Raji (cell line): ENCODE measurements around the gene FADS1.

Experiments
- POLR2A ChIP-seq: IDR thresholded peaks from 2 replicates; pipeline ENCODE4 v1.6.1; 2011; ENCODE audit warnings: low read depth, low read length, control low read depth; ENCODE audit not compliant: insufficient read depth

FADS1 gene

DNA sequence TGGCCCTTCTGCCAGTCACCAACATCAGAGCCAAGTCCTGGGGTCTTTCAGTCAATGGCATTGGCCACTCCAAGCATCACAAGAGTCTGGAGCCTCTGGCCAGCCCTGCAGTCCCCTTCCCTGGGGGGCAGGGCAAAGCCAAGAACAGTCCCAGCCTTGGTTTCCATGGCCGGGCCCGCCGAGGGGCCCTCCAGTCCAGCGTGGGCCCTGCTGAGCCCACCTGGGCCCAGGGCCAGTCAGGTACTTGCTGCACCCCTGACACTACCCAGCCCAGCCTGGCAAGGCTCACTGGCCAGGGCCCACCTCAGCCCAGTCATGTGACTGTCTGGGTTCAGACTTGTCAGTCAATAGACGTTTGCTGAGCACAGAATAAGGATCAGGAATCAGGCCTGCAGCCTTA is 35.2 kb downstream of the FADS1 start:
- TF ChIP-seq POLR2A = no peak

DNA sequence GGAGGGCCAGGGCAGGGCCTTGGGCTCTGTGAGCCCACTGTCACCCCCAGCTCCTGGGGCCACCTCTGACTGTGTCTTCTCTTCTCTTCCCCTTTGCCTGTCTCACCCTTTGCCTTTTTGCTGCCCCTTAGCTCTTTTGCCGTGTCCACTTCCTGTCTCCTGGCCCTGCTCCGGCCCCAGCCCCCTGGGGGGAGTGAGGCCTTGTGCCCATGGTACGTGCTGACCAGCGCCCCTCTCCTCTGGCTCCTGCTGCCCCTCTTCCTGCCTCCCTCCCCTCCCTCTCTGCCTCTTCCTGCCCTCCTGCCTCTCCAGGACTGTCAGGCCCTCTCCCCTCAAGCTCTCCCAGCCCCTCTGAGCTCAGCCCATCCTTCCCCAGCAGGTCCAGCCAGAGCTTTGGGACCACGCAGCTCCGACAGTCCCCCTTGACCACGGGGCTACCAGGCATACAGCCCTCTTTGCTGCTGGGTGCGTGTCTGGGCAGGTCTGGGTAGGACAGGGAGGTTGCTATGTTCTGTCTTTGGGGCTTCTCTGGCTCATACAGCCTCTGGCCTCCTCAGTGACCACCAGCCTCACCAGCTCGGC is 36.1 kb downstream of the FADS1 start:
- TF ChIP-seq POLR2A = no peak

DNA sequence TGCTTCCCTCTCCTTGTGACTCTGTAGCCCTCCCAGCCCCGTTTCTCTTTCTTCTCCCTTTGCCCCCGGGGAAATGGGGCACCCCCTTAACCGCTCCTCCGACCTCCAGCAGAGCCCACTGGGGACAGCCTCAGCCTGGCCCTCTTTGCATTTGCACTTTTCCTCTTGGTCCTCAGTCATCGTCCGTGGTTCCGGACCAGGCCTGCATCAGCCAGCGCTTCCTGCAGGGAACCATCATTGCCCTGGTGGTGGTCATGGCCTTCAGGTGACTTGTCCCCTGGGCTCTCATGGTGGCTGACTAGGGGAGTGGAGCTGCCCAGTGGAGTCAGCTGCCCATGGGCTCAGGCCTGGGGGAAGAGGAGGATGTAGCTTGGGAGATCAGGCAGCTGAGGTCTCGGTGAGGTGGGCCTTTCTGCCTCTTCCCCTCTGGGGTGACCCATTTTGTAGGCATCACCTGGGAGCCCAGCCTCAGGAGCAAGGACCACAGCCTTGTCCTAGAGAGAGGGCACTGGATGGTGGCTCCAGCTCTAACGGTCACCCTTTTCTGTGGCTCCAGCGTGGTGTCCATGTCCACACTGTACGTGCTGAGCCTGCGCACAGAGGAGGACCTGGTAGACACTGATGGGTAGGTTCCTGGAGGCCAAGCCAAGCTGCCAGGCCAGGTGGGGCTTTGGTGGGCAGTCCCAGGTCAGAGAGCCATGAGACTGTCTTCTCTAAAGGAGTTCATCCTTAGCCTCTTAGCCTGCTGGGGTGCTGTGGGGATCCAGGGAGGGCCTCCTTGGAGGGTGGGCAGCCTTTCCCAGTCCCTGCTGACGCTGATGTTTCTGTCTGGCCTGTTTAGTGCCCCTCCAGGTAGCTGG is 36.9 kb downstream of the FADS1 start:
- no peak for TF ChIP-seq POLR2A

DNA sequence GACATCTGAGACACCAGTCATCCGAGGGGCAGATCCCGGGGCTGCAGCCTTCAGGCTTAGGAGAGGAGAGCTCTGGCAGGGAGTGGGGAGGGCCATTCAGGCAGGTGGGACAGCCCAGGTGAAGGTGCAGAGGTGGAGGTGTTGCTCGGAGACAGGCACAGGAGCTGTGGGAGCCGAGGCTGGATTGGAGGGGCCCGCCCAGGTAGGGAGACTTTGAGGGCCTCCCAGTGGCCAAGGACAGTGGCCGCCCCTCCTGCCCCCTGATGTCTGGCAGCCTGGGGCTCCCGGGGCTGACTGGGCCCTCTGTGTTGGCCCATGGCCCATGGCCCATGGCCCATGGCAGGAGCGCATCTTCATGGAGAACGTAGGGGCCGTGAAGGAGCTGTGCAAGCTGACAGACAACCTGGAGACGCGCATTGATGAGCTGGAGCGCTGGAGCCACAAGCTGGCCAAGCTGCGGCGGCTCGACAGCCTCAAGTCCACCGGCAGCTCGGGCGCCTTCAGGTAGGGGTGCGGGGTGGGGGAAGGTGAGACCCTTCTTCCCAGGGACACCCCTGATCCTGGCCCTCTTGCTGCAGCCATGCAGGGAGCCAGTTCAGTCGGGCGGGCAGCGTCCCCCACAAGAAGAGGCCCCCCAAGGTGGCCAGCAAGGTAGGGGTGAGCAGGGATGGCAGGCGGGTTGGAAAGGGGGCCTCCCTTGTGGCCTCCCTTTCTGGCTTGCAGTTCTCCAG is 37.7 kb downstream of the FADS1 start:
- no peak for TF ChIP-seq POLR2A

DNA sequence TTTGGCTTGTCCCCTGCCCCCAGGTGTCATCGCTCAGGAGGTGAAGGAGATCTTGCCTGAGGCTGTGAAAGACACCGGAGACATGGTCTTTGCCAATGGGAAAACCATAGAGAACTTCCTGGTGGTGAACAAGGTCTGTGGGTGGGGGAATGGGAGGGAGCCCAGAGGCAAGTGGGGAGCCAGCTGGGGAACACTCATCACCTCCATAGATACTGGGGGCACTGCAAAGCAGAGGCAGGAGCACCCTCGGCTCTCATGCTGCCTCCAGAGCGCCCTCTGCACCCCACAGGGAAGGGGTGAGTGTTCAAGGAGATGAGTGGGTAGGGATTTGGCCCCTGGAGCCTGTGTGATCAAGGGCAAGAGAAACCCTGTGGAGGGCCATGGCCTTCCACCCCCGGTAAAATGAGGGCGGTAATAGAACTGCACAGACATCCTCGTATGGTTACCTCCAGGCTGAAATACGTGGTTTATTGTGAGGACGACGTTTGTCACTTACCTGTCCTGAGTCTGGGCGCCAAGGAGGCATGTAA is 38.4 kb downstream of the FADS1 start:
- no peak for TF ChIP-seq POLR2A

DNA sequence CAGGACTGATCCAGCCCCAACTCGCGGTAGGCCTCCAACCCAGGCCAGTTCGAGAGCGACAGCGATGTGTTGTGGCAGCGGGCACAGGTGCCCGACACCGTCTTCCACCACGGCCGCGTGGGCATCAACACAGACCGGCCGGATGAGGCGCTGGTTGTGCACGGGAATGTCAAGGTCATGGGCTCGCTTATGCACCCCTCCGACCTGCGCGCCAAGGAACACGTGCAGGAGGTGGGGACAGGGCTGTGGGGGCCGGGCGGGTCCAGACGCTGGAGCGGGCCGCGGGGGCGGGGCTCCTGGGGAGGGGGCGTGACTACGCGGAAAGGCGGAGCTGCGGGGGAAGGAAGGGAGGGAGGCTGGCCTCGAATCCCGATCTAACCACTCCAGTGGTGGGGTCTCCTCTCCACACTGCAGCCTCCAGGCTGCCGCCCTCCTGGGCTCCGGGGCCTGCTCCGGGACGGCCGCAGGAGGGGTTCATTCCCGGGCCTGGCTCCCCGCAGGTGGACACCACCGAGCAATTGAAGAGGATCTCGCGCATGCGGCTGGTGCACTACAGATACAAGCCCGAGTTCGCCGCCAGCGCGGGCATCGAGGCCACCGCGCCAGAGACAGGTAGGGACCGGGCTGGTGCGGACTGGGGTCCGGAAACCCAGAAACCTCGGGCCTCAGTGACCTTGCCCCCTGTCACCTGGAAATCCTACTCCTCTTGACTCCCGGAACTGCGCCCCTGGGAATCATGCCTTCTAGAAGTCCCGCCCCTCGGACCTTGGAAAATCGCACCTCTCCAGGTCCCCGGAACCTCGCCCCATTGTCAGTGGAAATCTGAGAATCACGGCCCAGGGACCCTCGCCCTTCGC is 39.3 kb downstream of the FADS1 start:
- TF ChIP-seq POLR2A = no peak

DNA sequence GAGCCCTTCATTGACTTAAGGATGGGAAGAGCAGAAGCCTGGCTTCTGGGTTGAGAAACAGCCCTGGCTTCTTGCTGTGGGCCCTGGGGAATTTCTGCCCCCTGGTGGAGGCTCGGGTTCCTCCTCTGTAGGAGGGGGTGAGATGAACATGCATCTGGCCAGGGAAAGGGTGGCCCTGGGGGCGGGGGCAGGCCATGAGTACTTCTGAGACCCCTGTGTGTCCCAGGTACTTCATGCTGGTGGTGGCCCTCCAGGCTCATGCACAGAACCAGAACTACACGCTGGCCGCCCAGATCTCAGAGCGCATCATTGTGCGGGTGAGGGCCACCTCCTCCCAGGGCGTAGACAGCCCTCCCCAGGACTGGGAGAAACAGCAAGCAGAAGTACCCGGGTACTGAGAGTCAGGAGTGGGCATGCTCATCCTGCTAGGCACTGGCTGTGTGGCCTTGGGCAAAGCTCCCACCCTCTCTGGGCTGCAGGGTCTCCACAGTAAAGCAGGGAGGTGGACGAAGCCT is 40.2 kb downstream of the FADS1 start:
- TF ChIP-seq POLR2A = no peak

DNA sequence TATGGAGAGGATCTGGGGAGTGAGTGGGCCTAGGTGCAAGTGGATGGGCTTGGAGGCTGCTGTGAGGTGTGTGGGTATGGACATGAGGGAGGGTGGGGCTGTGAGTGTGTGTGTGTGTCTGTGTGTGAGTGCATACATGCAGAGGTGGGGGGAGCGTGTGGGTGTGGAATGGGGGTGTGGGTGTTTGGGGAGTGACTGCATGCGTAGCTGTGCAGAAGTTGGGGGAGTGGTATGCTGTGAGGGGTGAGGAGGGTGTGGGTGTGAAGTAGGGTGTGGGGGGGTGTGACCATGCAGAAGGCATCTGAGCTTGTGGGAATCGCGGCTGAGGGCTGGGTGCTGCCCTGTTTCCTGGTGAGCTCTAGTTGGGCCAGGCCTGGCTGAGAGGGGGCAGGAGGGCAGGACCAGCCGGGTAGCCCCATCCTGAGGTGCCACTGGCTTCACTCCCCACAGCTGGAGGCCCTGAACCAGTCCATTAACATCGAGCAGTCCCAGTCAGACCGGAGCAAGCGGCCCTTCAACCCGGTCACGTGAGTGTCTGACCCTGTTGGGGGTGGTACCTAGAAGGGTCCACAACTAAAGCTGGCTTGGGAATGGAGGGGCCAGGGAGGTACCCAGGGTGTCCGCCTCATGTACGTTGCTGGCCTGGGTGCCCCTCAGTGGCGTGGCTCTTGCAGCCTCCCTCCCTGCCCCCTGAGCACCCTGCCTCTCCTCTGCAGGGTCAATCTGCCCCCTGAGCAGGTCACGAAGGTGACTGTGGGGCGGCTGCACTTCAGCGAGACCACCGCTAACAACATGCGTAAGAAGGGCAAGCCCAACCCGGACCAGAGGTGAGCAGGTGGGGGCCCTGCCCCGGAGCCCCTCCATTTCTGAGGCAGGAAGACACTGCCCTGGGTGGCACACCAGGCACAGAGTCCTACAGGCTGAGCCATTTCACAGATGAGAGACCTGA is 40.9 kb downstream of the FADS1 start:
- no peak for TF ChIP-seq POLR2A

- TF ChIP-seq POLR2A = no peak
These were observed 41.7 kb downstream of the FADS1 start for GRCh38 chr11:61775106-61775505.

- no peak for TF ChIP-seq POLR2A
These were observed 42.4 kb downstream of the FADS1 start for GRCh38 chr11:61774411-61774810.

- TF ChIP-seq POLR2A = no peak
These were observed 43.0 kb downstream of the FADS1 start for GRCh38 chr11:61773809-61774208.

GRCh38 chr11:61773356-61773755 is 43.4 kb downstream of the FADS1 start:
- no peak for TF ChIP-seq POLR2A

DNA sequence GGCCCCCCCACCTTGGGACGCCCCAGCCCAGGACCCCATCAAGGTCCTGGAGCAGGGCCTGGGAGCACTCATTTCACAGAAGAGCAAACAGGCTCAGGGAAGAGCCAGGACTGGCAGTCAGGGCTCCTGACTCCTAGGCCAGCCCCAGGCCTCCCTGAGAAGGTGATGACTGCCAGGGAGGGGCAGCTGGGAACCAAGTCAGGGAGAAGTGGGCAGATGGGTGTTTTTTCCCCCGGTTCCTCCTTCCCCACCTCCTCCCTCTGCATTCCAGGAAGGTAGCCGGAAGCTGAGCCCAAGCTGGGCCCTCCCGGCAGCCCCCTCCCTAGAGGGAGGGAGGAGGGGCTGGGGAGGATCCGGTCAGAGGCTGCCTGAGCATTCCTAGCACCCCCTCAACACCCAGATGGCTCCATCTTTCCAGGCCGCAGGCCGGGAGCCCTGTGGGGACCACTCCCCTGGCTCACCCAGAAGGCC is 44.8 kb downstream of the FADS1 start:
- TF ChIP-seq POLR2A = no peak
